Memory B cell (primary cell): ENCODE data around the gene PDZRN4.
"Not testable (repeated sequence)": the region's sequence is repeated elsewhere in the genome, so short reads cannot be mapped to it uniquely, and the experiment has no call there.

Experiments
- ATAC-seq: fragments of 150-1000 bp; cut with Tn5 transposase; 2 replicates; pipeline ENCODE4 v1.10.0; 2021; ENCODE audit warnings: low read depth, mild to moderate bottlenecking, moderate library complexity
- DNase-seq, 2 donors: peaks; one replicate each; pipeline ENCODE4 v3.0.0; 2022; ENCODE audit warnings: low spot score in 2 of 2
- H3K27ac Mint-ChIP-seq: one replicate; pipeline ENCODE4 v1.8.0; 2022; ENCODE audit warnings: mild to moderate bottlenecking, moderate library complexity, mixed read lengths
- H3K27me3 Mint-ChIP-seq: one replicate; pipeline ENCODE4 v1.8.0; 2022; ENCODE audit warnings: mixed read lengths
- H3K36me3 Mint-ChIP-seq: one replicate; pipeline ENCODE4 v1.8.0; 2022; ENCODE audit warnings: mild to moderate bottlenecking, mixed read lengths
- H3K4me1 Mint-ChIP-seq: one replicate; pipeline ENCODE4 v1.8.0; 2022; ENCODE audit warnings: mixed read lengths
- H3K4me3 Mint-ChIP-seq: one replicate; pipeline ENCODE4 v1.8.0; 2022; ENCODE audit warnings: mild to moderate bottlenecking, moderate library complexity, mixed read lengths
- H3K9me3 Mint-ChIP-seq: one replicate; pipeline ENCODE4 v1.8.0; 2022; ENCODE audit warnings: mixed read lengths

PDZRN4 gene

DNA sequence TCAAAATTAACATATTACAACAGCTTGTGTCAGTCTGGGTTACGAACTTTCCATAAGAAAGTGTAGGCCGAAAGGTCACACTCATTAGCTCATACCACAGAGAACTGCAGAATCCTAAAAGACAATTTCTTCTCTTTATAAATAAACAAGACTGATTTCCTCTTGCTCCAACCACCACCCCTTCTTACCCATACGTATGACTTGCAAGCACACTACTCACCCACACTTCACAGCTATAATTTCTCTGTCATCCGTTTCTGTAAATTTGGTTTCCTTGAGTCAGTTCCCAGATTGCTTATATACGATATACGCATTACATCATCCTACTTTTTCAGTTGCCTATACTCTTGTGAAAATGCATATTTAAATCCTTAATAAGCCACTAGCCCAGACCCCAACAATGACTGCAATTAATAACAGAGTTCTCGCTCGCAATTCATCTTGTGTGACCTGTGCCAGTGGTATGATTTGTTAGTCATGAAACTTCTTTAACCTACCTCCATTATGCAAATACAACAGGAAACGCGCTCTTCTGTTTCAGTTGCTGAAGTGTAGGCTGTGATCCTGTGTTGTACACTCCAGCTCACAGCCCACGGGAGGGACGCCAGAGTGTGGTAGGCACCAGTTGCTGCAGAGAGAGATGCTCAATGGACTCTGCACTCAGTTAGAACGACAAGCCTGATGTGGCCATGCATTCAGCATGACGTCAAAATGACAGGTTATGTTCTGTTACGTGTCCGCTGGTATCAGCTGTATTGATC, 417.6 kb downstream of the PDZRN4 start:
- Mint-ChIP-seq H3K27me3 (peaks cover 3% of the 10 kb centered on the region), H3K36me3 (no peaks in the 10 kb centered on the region), H3K4me3 (no peak overlapping the region), H3K27ac (no peak overlapping the region), H3K4me1 (no peaks in the 10 kb centered on the region), H3K9me3 (peaks cover 3% of the 10 kb centered on the region)
- DNase-seq (no peak), ATAC-seq (peak; percentile 63)

- H3K4me3 Mint-ChIP-seq = no peak overlapping the region
- ATAC-seq (no peak), DNase-seq (no peak)
- H3K9me3 Mint-ChIP-seq = no peaks in the 10 kb centered on the region
- no peaks in the 10 kb centered on the region for H3K36me3 Mint-ChIP-seq
- H3K27me3 Mint-ChIP-seq = no peaks in the 10 kb centered on the region
- H3K27ac Mint-ChIP-seq = no peak overlapping the region
- H3K4me1 Mint-ChIP-seq = no peaks in the 10 kb centered on the region
These were observed 418.6 kb downstream of the PDZRN4 start for GRCh38 chr12:41606468-41607445.

GRCh38 chr12:41612892-41613557, 424.9 kb downstream of the PDZRN4 start:
- peaks cover 1% of the 10 kb centered on the region for H3K27me3 Mint-ChIP-seq
- no peak overlapping the region for H3K4me3 Mint-ChIP-seq
- no peak for ATAC-seq
- no peaks in the 10 kb centered on the region for H3K36me3 Mint-ChIP-seq
- no peak for DNase-seq
- no peaks in the 10 kb centered on the region for H3K9me3 Mint-ChIP-seq
- no peak overlapping the region for H3K27ac Mint-ChIP-seq
- H3K4me1 Mint-ChIP-seq = no peaks in the 10 kb centered on the region

- H3K4me1 Mint-ChIP-seq, H3K9me3 Mint-ChIP-seq, H3K27me3 Mint-ChIP-seq, ATAC-seq, H3K36me3 Mint-ChIP-seq, H3K27ac Mint-ChIP-seq, H3K4me3 Mint-ChIP-seq, DNase-seq: not testable (repeated sequence)
These were observed 427.1 kb downstream of the PDZRN4 start for GRCh38 chr12:41615174-41615573.

DNA sequence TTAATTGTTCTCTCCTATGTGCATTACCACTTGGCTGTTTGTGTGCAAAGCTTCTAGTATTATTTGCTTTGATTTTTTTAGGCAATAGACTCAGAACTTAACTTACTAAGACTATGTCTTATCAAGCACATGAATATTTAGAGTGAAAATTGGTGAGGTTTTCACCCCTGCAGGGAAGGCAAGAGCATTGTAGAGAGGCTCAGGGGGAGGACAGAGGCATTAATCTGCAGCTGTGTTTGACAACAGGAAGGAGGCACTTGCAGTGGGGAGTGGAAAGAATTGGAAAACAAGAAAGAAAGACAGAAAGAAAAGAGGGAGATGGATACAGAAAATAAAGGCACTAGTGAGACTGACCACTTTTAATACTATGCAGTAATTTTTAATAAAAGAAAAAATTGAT, 431.6 kb downstream of the PDZRN4 start:
- Mint-ChIP-seq H3K4me3 (no peak overlapping the region), H3K9me3 (no peaks in the 10 kb centered on the region), H3K27ac (no peak overlapping the region), H3K4me1 (no peaks in the 10 kb centered on the region), H3K27me3 (peaks cover 7% of the 10 kb centered on the region), H3K36me3 (no peaks in the 10 kb centered on the region)
- DNase-seq (no peak), ATAC-seq (no peak)

DNA sequence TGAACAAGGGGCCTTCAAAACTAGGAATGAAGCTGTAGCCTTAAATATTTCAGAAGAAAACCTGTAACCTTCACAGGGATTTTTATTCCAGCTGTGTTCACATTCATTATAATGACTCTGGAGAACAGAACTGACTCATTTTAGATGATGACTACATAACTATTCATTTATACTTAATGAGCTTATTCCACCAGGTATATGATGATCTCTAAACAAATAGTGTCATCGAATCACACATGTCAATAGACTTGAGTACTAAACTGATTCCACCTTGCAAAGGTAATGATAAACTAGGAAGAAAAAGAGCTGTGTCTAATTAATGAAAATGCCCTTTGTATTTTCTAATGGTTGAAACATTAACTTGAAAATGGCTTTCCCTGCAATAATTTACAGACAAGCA, 433.2 kb downstream of the PDZRN4 start:
- Mint-ChIP-seq H3K27ac (no peak overlapping the region), H3K4me3 (no peak overlapping the region), H3K4me1 (no peaks in the 10 kb centered on the region), H3K9me3 (no peaks in the 10 kb centered on the region), H3K36me3 (no peaks in the 10 kb centered on the region), H3K27me3 (peaks cover 7% of the 10 kb centered on the region)
- DNase-seq (no peak), ATAC-seq (no peak)
